ENCODE results near the gene PPIL6. TPM values are rescaled to one million over a fixed set of nuclear protein-coding genes. Genes with fewer than 3 reads are reported as not detected.

Gene PPIL6
- total RNA-seq = 10.0 TPM

DNA sequence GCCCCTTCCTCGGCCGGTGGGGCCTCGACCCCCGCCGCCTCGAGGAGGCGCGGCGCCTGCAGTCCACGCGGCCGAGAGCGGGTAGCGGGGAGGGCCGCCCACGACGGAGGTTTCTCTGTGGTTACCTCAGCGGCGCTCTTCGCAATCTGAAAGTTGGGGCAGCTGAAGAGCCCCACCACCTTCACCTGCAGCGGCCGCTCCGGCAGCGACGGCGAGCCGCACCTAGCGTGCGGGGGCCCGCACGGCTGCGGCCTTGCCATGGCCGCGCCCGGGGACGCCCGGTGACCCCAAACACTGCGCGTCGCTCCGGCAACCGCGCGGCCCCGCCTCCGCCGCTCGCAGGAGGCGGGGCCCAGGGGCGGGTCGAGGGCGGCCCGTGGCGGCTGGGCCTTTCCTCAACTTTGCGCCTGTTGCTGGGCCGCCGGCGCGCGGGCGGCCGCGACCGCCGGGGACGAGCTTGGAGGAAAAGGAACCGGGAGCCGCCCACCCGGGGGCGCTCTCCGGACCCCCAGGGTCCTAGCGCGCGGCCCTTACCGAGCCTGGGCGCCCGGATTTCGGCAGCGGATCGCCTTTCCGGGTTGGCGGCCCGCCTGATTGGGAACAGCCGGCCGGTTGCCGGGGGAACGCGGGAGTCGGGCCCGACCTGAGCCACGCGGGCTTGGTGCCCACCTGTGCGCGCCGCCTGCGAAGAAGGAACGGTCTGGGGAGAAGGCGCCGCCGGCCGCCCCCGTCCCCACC lies at the start of gene PPIL6, which contains the start of gene SMPD2:
Gene PPIL6 (minus strand): TSS at position 298 of the 738 bp plus-strand sequence. CDS start 38 bp downstream, at position 260.
Gene SMPD2 (plus strand): TSS at position 394 of the 738 bp plus-strand sequence. CDS start 398 bp downstream, outside the sequence.

DNA sequence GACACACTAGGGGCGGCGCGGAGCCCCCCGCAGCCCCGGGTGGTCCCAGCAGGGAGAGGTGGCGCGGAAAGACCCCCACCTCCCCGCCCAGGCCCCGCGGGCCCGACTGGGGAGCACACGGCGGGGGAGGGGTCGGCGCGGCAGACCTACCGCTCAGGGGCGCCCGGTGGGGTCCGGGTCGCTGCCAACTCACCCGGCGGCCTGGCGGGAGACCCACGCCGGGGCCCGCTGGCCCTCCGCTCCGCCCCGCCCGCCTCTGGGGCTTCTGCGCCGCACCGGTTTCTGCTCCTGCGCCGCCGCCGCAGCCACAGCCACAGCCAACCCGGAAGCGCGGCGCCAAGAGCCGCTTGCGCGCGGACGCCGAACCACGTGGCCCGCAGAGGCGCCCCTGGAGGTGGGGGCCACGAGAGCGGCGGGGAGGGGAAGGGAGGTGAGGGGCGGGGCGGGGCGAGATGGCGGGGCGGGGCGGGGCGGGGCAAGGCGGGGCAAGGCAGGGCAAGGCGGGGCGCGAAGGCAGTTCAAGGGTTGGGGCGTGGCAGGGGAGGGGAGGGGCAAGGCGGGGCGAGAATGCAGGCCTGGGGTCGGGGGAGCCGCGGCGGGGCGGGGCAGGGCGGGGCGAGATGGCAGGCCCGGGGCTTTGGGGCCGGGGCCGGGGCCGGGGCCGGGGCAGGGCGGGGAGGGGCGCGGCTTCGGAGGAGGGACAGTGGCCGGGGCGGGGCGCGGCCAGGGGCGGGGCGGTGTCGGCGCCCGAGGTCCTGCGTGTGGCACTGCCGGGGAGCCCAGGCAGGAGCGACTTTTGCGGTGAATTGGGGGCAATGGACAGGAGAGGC lies 42.7 kb upstream of the PPIL6 start, which contains the start of gene ZBTB24:
Gene ZBTB24 (minus strand): TSS at position 315 of the 830 bp plus-strand sequence. CDS start 1,193 bp downstream, outside the sequence.

DNA sequence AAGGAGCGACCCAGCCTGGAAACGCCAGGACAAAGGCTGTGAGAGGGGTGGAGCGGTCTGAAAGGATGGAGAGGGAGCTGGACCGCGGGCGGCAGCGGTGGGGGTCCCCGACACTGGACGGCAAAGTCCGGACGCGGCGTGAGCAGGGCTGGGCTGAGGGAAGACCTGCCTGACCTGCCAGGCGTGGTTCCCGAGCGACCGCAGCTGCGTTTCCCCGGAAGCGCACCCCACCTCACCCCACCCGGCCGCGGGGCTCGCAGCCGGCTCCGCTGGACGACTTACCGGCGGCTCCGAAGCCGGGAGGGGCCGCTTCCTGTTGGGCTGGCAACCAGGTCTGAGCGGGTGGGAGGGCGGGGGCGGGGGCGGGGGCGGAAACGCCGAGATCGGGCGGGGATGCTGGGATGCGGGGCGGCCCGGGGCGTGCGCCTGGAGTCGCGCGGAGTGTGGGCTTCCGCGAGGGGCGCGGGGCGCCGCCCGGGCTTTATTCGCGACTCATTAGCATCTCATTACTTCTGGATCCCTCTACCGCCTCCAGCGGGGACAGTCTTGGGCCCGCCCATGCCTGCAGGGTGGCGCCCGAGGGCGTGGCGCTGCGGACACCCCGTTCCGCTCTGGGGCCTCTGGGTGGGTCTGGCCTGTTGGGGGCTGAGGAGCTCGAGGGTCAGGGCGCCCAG lies 15.1 kb upstream of the PPIL6 start, which contains the start of gene MICAL1:
Gene MICAL1 (minus strand): TSS at position 336 of the 674 bp plus-strand sequence. CDS start 1,576 bp downstream, outside the sequence.

DNA sequence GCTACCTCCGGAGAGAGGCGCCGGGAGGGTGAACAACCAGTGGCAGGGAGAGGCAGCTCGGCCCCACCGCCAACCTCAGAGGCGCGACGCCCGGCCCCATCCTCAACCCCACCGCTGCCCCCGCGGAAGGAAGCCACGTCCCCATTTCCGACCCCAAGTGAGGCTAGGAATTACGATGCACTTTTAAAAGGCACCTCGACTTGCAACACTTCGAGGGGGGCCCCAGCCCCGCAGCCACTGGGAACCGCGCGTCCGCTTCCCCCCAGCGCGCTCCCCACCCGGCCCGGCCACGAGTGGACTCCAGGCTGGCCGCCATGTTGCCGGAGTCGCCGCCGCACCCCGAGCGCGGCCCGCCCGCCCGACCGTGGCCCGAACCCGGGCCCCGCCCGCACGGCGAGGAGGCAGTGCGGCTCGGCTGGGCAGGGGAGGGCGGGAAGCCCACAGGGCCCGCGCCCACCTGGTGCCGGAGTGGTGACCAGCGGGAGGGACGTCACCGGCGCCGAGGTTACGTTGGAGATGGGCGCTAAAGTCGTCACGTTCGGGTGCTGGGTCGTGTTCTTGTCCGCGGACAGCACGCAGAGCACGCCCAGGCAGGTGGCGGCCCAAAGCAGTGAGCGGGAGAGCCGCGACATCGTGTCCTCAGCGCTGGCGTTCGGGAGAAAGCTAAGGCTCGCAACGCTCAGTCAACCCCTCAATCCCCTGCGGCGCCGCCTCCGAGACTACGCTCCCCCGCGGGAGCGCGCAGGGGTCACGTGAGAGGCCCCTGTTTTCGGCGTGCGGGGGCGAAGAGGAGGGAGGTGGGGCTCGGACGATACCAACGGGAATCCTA lies 58.5 kb downstream of the PPIL6 start, which contains the start of gene CD164:
Gene CD164 (minus strand): TSS at position 721 of the 829 bp plus-strand sequence. CDS start 89 bp downstream, at position 632.

Other genes with a start within 250 kb of the PPIL6 start
- 195 TPM for gene CD164, start 58.2 kb downstream of the PPIL6 start, total RNA-seq
- 7.9 TPM for gene SMPD2, start 96 bp upstream of the PPIL6 start, total RNA-seq
- gene MICAL1, start 15.1 kb upstream of the PPIL6 start, total RNA-seq = 28.6 TPM
- gene ZBTB24, start 42.6 kb upstream of the PPIL6 start, total RNA-seq = 17.5 TPM